Measurements from ENCODE around the gene MXRA7.

Gene MXRA7

GRCh38 chr17:76690596-76691280 is 20.0 kb downstream of the MXRA7 start:
- TF ChIP-seq FOXP2 (optimal IDR thresholded peaks at IDR 0.05; ENCODE audit: borderline replicate concordance, extremely low read depth, extremely low read length, insufficient read depth) (no peak), TAF1 (IDR thresholded peaks at IDR 0.05; ENCODE audit: borderline replicate concordance, insufficient read depth, low read length) (no peak), SIN3A (IDR thresholded peaks at IDR 0.05; ENCODE audit: borderline replicate concordance, insufficient read depth, low read length) (no peak), POLR2AphosphoS5 (IDR thresholded peaks at IDR 0.05; ENCODE audit: low read depth, low read length) (no peak)
- TF ChIP-seq, protein P1, sequence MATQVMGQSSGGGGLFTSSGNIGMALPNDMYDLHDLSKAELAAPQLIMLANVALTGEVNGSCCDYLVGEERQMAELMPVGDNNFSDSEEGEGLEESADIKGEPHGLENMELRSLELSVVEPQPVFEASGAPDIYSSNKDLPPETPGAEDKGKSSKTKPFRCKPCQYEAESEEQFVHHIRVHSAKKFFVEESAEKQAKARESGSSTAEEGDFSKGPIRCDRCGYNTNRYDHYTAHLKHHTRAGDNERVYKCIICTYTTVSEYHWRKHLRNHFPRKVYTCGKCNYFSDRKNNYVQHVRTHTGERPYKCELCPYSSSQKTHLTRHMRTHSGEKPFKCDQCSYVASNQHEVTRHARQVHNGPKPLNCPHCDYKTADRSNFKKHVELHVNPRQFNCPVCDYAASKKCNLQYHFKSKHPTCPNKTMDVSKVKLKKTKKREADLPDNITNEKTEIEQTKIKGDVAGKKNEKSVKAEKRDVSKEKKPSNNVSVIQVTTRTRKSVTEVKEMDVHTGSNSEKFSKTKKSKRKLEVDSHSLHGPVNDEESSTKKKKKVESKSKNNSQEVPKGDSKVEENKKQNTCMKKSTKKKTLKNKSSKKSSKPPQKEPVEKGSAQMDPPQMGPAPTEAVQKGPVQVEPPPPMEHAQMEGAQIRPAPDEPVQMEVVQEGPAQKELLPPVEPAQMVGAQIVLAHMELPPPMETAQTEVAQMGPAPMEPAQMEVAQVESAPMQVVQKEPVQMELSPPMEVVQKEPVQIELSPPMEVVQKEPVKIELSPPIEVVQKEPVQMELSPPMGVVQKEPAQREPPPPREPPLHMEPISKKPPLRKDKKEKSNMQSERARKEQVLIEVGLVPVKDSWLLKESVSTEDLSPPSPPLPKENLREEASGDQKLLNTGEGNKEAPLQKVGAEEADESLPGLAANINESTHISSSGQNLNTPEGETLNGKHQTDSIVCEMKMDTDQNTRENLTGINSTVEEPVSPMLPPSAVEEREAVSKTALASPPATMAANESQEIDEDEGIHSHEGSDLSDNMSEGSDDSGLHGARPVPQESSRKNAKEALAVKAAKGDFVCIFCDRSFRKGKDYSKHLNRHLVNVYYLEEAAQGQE (IDR thresholded peaks at IDR 0.05; ENCODE audit: insufficient read depth in 1 of 2, low read depth in 2 of 2, low read length in 2 of 2), result no peak

- TF ChIP-seq FOXP2 (optimal IDR thresholded peaks at IDR 0.05; ENCODE audit: borderline replicate concordance, extremely low read depth, extremely low read length, insufficient read depth) (no peak), SIN3A (IDR thresholded peaks at IDR 0.05; ENCODE audit: borderline replicate concordance, insufficient read depth, low read length) (no peak), POLR2AphosphoS5 (IDR thresholded peaks at IDR 0.05; ENCODE audit: low read depth, low read length) (no peak), TAF1 (IDR thresholded peaks at IDR 0.05; ENCODE audit: borderline replicate concordance, insufficient read depth, low read length) (no peak)
- TF ChIP-seq, protein P1 (IDR thresholded peaks at IDR 0.05; ENCODE audit: insufficient read depth in 1 of 2, low read depth in 2 of 2, low read length in 2 of 2), result no peak
Observed at GRCh38 chr17:76689859-76690258, 20.9 kb downstream of the MXRA7 start.

DNA sequence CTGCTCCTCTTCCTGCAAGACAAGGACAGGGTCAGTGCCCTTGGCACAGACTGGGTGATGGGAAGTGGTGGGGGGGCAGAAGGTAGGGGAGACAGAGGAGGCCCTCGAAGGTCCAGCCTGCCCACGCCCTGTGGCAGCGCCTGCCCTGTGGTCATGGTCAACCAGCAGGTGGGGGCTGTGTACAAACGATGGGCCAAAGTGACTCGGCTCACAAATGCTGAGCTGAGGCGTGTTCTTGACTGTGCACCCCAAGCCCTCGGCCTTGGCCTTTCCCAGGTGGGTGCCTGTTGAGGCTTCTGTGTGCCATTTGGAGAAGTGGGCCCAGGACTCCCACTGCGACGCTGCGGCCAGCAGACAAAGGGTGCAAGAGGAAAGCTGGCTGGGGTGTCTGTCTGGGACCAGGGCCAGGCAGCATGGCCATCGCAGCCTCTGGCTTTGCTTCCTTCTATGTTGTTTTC is 22.6 kb downstream of the MXRA7 start:
- peak; percentile 63 for TF ChIP-seq FOXP2 (optimal IDR thresholded peaks at IDR 0.05; ENCODE audit: borderline replicate concordance, extremely low read depth, extremely low read length, insufficient read depth)
- TF ChIP-seq, protein P1 (IDR thresholded peaks at IDR 0.05; ENCODE audit: insufficient read depth in 1 of 2, low read depth in 2 of 2, low read length in 2 of 2), result no peak

DNA sequence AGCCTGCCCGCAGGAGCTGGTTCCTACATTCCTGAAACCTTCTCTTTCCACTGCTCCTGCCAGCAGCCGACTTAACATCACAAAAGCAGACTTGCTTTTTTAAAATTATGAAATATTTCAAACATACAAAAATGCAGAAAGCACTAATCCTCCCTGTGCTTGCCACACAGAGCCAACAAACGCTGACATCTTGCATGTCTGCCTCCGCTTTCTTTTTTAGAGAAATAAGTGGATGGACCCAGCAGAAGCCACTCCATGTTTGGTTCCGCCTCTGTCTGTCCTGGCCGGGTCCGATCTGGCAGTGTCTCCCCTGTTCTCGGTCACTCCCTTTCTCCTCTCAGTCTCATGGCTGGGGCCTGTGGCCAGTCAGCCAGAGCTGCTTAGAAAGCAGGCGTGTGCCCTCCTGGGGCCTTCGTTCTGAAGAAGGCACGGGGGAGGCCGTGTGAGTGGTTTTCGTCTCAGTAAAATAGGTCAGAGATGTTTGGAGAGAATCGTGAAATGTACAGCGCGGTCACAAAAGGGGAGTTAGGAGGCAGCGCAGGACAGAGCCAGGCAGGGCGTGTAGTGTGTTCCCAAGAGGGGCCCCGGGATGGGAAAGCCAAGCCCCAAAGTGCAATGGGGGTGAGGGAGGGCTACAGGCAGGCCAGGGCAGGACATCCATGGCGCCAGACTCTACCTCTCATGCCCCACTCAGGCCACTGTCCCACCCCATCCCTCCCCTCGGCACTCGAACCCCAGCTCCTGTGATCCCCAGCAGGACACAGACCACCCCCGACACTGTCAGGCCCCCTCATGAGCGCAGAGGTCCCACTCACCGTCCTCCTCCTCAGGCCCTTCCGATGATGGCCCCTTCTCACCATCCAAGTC is 23.2 kb downstream of the MXRA7 start:
- no peak for TF ChIP-seq FOXP2 (optimal IDR thresholded peaks at IDR 0.05; ENCODE audit: borderline replicate concordance, extremely low read depth, extremely low read length, insufficient read depth)
- TF ChIP-seq TAF1 (IDR thresholded peaks at IDR 0.05; ENCODE audit: borderline replicate concordance, insufficient read depth, low read length), result no peak
- no peak for TF ChIP-seq POLR2AphosphoS5 (IDR thresholded peaks at IDR 0.05; ENCODE audit: low read depth, low read length)
- TF ChIP-seq, protein P1 (IDR thresholded peaks at IDR 0.05; ENCODE audit: insufficient read depth in 1 of 2, low read depth in 2 of 2, low read length in 2 of 2), result no peak
- no peak for TF ChIP-seq SIN3A (IDR thresholded peaks at IDR 0.05; ENCODE audit: borderline replicate concordance, insufficient read depth, low read length)

Measured in PFSK-1 (cell line).